ENCODE data around the gene IDH1. TPM values are rescaled to one million over a fixed set of nuclear protein-coding genes. Genes with fewer than 3 reads are reported as not detected.

IDH1 gene
- total and polyA plus RNA-seq, 10 of the 15 experiments (the other 5 are each of a cell fraction or from before 2014, with no cell fraction given) = 39.0 to 114 (median 55.0) TPM

GRCh38 chr2:208227581-208228232 is 27.2 kb downstream of the IDH1 start (continued):
- TF ChIP-seq BCLAF1 (IDR thresholded peaks at IDR 0.05) = no peak

GRCh38 chr2:208224802-208225201 is 30.1 kb downstream of the IDH1 start:
- Histone ChIP-seq H2AFZ (ENCODE audit: control insufficient read depth, low read depth, low read length) (no peak overlapping the region), H3K9ac (ENCODE audit: control insufficient read depth, insufficient read depth, low read length) (no peak overlapping the region), H3K27ac (ENCODE audit: control insufficient read depth, insufficient read depth) (no peak overlapping the region), H3K9me3 (replicated peaks; ENCODE audit: control insufficient read depth, insufficient read depth, low read length) (no peaks in the 10 kb centered on the region), H3K36me3 (ENCODE audit: control insufficient read depth in 2 of 2, insufficient read depth in 2 of 2, low read length in 1 of 2) (no peaks in the 10 kb centered on the region), H3K4me3 (no peak overlapping the region), H4K20me1 (ENCODE audit: control insufficient read depth, insufficient read depth) (no peaks in the 10 kb centered on the region), H3K4me2 (ENCODE audit: control insufficient read depth, insufficient read depth) (no peak overlapping the region), H3K79me2 (ENCODE audit: control insufficient read depth, insufficient read depth, low read length) (no peaks in the 10 kb centered on the region), H3K4me1 (ENCODE audit: control insufficient read depth, insufficient read depth, low read length) (no peaks in the 10 kb centered on the region), H3K27me3 (replicated peaks in 1 of 2; ENCODE audit: control insufficient read depth in 2 of 2, insufficient read depth in 2 of 2, low read length in 1 of 2) (no peaks in the 10 kb centered on the region)
- RAD21 ChIA-PET (ENCODE audit: unreplicated experiment) = no interaction called here
- no peak for FAIRE-seq
- ATAC-seq = no peak
- no peak for TF ChIP-seq SUPT20H (IDR thresholded peaks at IDR 0.05; ENCODE audit: borderline replicate concordance, control insufficient read depth, low read depth, low read length)
- no peak for TF ChIP-seq CHD4 (IDR thresholded peaks at IDR 0.05)
- TF ChIP-seq SPI1 (IDR thresholded peaks at IDR 0.05; ENCODE audit: borderline replicate concordance, insufficient read depth, low read depth, low read length) = no peak
- no peak for TF ChIP-seq POLR2A (IDR thresholded peaks at IDR 0.05; ENCODE audit: low read depth, low read length)
- no peak for TF ChIP-seq JUND (IDR thresholded peaks at IDR 0.05; ENCODE audit: low read depth, low read length)
- no peak for TF ChIP-seq PAX8 (IDR thresholded peaks at IDR 0.05)
- no peak for TF ChIP-seq CEBPB (IDR thresholded peaks at IDR 0.05; ENCODE audit: borderline replicate concordance in 1 of 2, low read depth in 2 of 2, low read length in 2 of 2)
- no peak for TF ChIP-seq IRF3 (IDR thresholded peaks at IDR 0.05)
- TF ChIP-seq MAX (IDR thresholded peaks at IDR 0.05; ENCODE audit: low read depth, low read length) = no peak
- POLR2A ChIA-PET = no interaction called here
- SMC1A ChIA-PET (ENCODE audit: uncharacterized antibody, unreplicated experiment) = interaction anchor here (1.2 kb wide), 1 partner anchor 27 kb away, joined by 3 read pairs; no protein-coding TSS in a partner anchor
- in situ Hi-C loops (cut with MboI) (no loop called here), intact Hi-C loops (cut with micrococcal nuclease; ENCODE audit: unreplicated experiment) (no loop called here)
- WGBS (ENCODE audit: insufficient coverage, insufficient replicate concordance, low lambda C conversion rate, missing lambda C conversion rate) = 94% methylated on average over 2 of the region's 2 CpGs
- no TSS peak for BruUV-seq (replicated peaks)
- no peak for DNase-seq (ENCODE audit: low read depth, low spot score)
- CTCF ChIA-PET = interaction anchor here (0.8 kb wide), 1 partner anchor 18 kb away, joined by 4 read pairs; no protein-coding TSS in a partner anchor
